ENCODE results near the gene ANG.

DNA sequence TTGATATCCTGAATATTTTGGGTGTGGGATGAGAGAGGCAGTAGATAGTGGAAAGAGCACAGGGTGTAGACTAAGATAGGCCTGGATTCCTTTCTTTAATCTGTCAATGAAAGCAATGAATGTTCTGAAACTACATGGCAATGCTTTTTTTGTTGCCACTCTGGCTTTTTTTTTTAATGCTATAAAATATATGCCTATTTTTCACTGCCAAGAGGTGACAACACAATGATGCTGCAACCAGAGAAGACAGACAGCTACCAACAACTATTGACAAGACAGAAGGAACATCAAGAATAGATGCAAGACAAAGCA lies 9.4 kb downstream of the ANG start:
- no peak for TF ChIP-seq EZH2 (IDR thresholded peaks at IDR 0.05)
- TF ChIP-seq POLR2AphosphoS5 (IDR thresholded peaks at IDR 0.05; ENCODE audit: borderline replicate concordance, low read depth, low read length) = no peak
- TF ChIP-seq FOXP2 (optimal IDR thresholded peaks at IDR 0.05; ENCODE audit: control extremely low read depth, extremely low read length, insufficient read depth) = no peak

All from SK-N-MC (cell line).